ENCODE measurements around the gene NAA10.

Gene NAA10

DNA sequence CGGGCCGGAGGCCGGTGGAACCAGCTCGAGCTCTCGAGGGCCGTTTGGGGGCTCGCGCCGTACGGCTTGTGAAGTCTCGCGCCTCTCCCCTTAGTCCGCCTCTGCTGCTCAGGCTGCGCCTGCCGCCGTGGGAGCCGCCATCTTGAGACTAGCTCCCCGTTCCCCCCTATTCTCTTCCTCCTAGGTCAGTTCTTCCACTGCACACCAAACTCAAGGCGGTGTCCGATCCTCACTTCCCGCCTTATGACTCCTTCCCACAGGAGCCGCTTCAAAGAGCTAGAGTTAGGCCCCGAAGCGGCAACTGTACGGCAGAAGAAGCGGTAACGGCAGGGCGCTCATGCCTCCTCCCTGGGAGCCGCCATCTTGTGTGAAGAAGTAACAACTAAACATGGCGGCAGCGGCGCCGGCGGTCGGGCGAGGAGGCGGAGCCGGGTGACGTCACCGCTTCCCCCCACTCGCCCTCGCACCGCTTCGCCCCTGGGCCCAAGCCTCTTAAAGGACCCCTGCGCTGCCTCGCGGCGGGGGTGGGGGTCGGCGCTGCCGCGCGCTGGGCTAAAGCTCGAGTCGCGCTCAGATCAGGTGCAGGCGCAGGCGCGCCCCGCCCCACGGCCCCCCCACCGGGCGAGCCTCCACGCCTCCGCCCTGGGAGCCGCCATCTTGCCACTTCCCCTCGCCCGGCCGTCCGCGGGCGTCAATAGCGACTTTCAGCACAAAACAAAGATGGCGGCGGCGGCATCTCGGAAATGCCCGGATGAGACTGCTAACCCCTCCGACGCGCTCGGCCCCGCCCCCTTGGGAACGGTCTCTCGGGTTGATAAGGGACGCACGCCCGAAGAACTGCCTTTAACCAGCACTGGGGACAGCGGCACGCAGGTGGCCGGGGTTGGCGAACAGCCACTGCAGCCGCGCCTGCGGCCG lies 36.9 kb upstream of the NAA10 start, which contains the start of gene HCFC1:
Gene HCFC1 (minus strand): TSS at position 369 of the 918 bp plus-strand sequence. CDS start 978 bp downstream, outside the sequence.
- TF ChIP-seq CTCF (conservative IDR thresholded peaks at IDR 0.05; ENCODE audit: low read length) (no peak), EZH2phosphoT487 (IDR thresholded peaks at IDR 0.05; ENCODE audit: borderline replicate concordance) (no peak)
- Histone ChIP-seq H3K9ac (ENCODE audit: low read depth, low read length, poor library complexity, severe bottlenecking) (peak within 1 kb of the TSS; percentile 100), H2AFZ (ENCODE audit: low read length) (0 out of 2 replicates have a peak within 1 kb of the TSS, but pooled peaks have one; percentile 12), H3K4me3 (ENCODE audit: low read length, poor library complexity, severe bottlenecking) (peak within 1 kb of the TSS; percentile 97), H3K9me3 (ENCODE audit: insufficient read depth, low read depth, low read length) (no peaks in the 10 kb centered on the region), H3K36me3 (ENCODE audit: insufficient read depth, low read length) (no peaks in the 10 kb centered on the region; the same call in 1 of the 2 replicates), H3K79me2 (ENCODE audit: insufficient read depth, low read length) (peaks cover 70% of the 10 kb centered on the region), H3F3A (ENCODE audit: low read depth) (peaks cover 10% of the 10 kb centered on the region; the same call in 1 of the 2 replicates), H4K20me1 (ENCODE audit: insufficient read depth, low read length, poor library complexity, severe bottlenecking) (peaks cover 35% of the 10 kb centered on the region), H3K9me2 (replicated peaks; ENCODE audit: low read depth, low read length) (no peaks in the 10 kb centered on the region), H3K27me3 (ENCODE audit: insufficient read depth, low read length, poor library complexity, severe bottlenecking) (peaks cover 6% of the 10 kb centered on the region), H3K4me1 (ENCODE audit: insufficient read depth, low read length, poor library complexity, severe bottlenecking) (peaks cover 21% of the 10 kb centered on the region), H3K4me2 (ENCODE audit: low read depth, low read length, poor library complexity, severe bottlenecking) (peak within 1 kb of the TSS; percentile 38)

DNA sequence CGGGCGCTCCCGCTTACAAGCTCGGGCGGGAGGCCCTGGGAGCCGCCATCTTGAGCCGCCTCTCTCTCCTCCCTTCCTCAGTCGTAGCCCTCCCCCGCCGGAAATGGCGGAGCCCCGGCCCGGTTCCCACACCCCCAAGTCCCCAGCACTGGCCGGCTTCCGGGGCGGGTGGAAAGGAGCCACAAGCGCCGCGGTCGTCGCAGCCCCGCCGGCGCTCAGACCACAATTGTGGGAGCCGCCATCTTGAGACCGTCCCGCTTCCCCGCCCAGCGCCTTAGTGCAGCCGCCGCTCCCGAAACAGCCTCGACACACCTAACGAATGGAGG lies 36.2 kb upstream of the NAA10 start:
- peaks cover 26% of the 10 kb centered on the region for H3K4me1 ChIP-seq (ENCODE audit: insufficient read depth, low read length, poor library complexity, severe bottlenecking)
- H2AFZ ChIP-seq (ENCODE audit: low read length) = 0 out of 2 replicates have a peak overlapping the region, but pooled peaks have one; percentile 12
- TF ChIP-seq CTCF (conservative IDR thresholded peaks at IDR 0.05; ENCODE audit: low read length) (no peak), EZH2phosphoT487 (IDR thresholded peaks at IDR 0.05; ENCODE audit: borderline replicate concordance) (no peak)
- no peaks in the 10 kb centered on the region for H3K9me3 ChIP-seq (ENCODE audit: insufficient read depth, low read depth, low read length)
- peak overlapping the region; percentile 96 for H3K4me3 ChIP-seq (ENCODE audit: low read length, poor library complexity, severe bottlenecking)
- H3K27me3 ChIP-seq (ENCODE audit: insufficient read depth, low read length, poor library complexity, severe bottlenecking) = peaks cover 6% of the 10 kb centered on the region
- H3K9ac ChIP-seq (ENCODE audit: low read depth, low read length, poor library complexity, severe bottlenecking) = peak overlapping the region; percentile 100
- H3K36me3 ChIP-seq (ENCODE audit: insufficient read depth, low read length) = no peaks in the 10 kb centered on the region; the same call in 1 of the 2 replicates
- peaks cover 76% of the 10 kb centered on the region for H3K79me2 ChIP-seq (ENCODE audit: insufficient read depth, low read length)
- H3F3A ChIP-seq (ENCODE audit: low read depth) = peaks cover 10% of the 10 kb centered on the region; the same call in 1 of the 2 replicates
- H3K9me2 ChIP-seq (replicated peaks; ENCODE audit: low read depth, low read length) = no peaks in the 10 kb centered on the region
- H4K20me1 ChIP-seq (ENCODE audit: insufficient read depth, low read length, poor library complexity, severe bottlenecking) = peaks cover 41% of the 10 kb centered on the region
- peak overlapping the region; percentile 38 for H3K4me2 ChIP-seq (ENCODE audit: low read depth, low read length, poor library complexity, severe bottlenecking)

- Histone ChIP-seq H3K4me1 (ENCODE audit: insufficient read depth, low read length, poor library complexity, severe bottlenecking) (peaks cover 29% of the 10 kb centered on the region), H4K20me1 (ENCODE audit: insufficient read depth, low read length, poor library complexity, severe bottlenecking) (peaks cover 47% of the 10 kb centered on the region), H3F3A (ENCODE audit: low read depth) (peaks cover 10% of the 10 kb centered on the region; the same call in 1 of the 2 replicates), H3K79me2 (ENCODE audit: insufficient read depth, low read length) (peaks cover 76% of the 10 kb centered on the region), H3K4me2 (ENCODE audit: low read depth, low read length, poor library complexity, severe bottlenecking) (peak overlapping the region; percentile 38), H3K9ac (ENCODE audit: low read depth, low read length, poor library complexity, severe bottlenecking) (peak overlapping the region; percentile 100), H3K9me3 (ENCODE audit: insufficient read depth, low read depth, low read length) (no peaks in the 10 kb centered on the region), H3K27me3 (ENCODE audit: insufficient read depth, low read length, poor library complexity, severe bottlenecking) (peaks cover 6% of the 10 kb centered on the region), H3K4me3 (ENCODE audit: low read length, poor library complexity, severe bottlenecking) (peak overlapping the region; percentile 96), H3K9me2 (replicated peaks; ENCODE audit: low read depth, low read length) (no peaks in the 10 kb centered on the region), H2AFZ (ENCODE audit: low read length) (no peak overlapping the region), H3K36me3 (ENCODE audit: insufficient read depth, low read length) (no peaks in the 10 kb centered on the region; the same call in 1 of the 2 replicates)
- TF ChIP-seq EZH2phosphoT487 (IDR thresholded peaks at IDR 0.05; ENCODE audit: borderline replicate concordance) (no peak), CTCF (conservative IDR thresholded peaks at IDR 0.05; ENCODE audit: low read length) (no peak)
Measured at GRCh38 chrX:153970357-153971123, 35.7 kb upstream of the NAA10 start.

All from Loucy (cell line).